Adrenal gland (tissue), 12 donors: ENCODE measurements around the gene NECAB2. TPM values are rescaled to one million over a fixed set of nuclear protein-coding genes. Genes with fewer than 3 reads are reported as not detected.

Experiments
- DNase-seq, 7 donors: peaks; one replicate each; pipeline ENCODE4 v3.0.0-alpha.2; 2019 to 2020
- H3K27ac ChIP-seq, 5 donors: fragments of 200-600 bp; sonication (generic) in 4 of 5; 1 replicate in 3 of 5; 2 replicates in 2 of 5; pipeline versions ENCODE4 v1.5.1 to v1.8.0; 2016 to 2020; ENCODE audit warnings: mild to moderate bottlenecking in 1 of 5
- H3K27me3 ChIP-seq: fragments of 200-600 bp; 2 replicates; pipeline ENCODE4 v1.8.0; 2021
- H3K36me3 ChIP-seq, 2 donors: fragments of 200-600 bp; replicated peaks in 1 of 2; 1 replicate in 1 of 2; 2 replicates in 1 of 2; pipeline versions ENCODE4 v1.5.1 to v1.8.0; 2018 to 2022
- H3K4me1 ChIP-seq, 2 donors: fragments of 200-600 bp; replicated peaks in 1 of 2; 1 replicate in 1 of 2; 2 replicates in 1 of 2; pipeline versions ENCODE4 v1.5.1 to v1.8.0; 2018 to 2021
- H3K4me3 ChIP-seq, 4 donors: fragments of 200-600 bp; sonication (generic) in 3 of 4; one replicate each; pipeline ENCODE4 v1.5.1; 2016 to 2018
- H3K9me3 ChIP-seq, 3 donors: fragments of 200-600 bp; sonication (generic) in 1 of 3; replicated peaks in 1 of 3; 1 replicate in 2 of 3; 2 replicates in 1 of 3; pipeline versions ENCODE4 v1.5.1 to v1.8.0; 2016 to 2021
- POLR2A ChIP-seq, 2 donors: fragments of 450-650 bp; IDR thresholded peaks; one replicate each; pipeline ENCODE4 v1.6.1; 2017; ENCODE audit warnings: antibody characterized with exemption in 2 of 2, mild to moderate bottlenecking in 2 of 2, moderate library complexity in 1 of 2
- WGBS, 4 donors: extraction: QIAGEN DNeasy Blood & Tissue Kit in 2 of 4; methylation state at CpG; one replicate each; pipeline versions ENCODE4 v1.1.5 to v1.1.7; 2013 to 2017; 5-methylcytosine and 5-hydroxymethylcytosine counted together
- intact Hi-C, 2 donors: fragments of 100-400 bp; cut with DNase I; formaldehyde crosslinking; loops; one replicate each; pipeline versions ENCODE4 v1.14.1 to v1.15.0; 2022 to 2023
- polyA plus RNA-seq, 3 donors: library from polyadenylated mRNA; stranded (reverse); fragments of 200-250 nt in 2 of 3; fragments of 350-450 nt in 1 of 3; fragmentation: Illumina TruSeq in 1 of 3; extraction: RNeasy Lipid Tissue Mini Kit (QIAGEN cat#74804) in 1 of 3; gene quantifications; one replicate each; pipeline ENCODE4 v1.2.3, GENCODE V29; 2013 to 2014
- small RNA-seq, 2 donors: library from RNA; depleted of rRNA; stranded (forward); fragments of <200 nt; gene quantifications; one replicate each; pipeline ENCODE3, GENCODE V24; 2016
- total RNA-seq, 9 donors: library from RNA; depleted of rRNA in 4 of 9; stranded (reverse); fragments of >200 nt in 4 of 9; fragments of 120-200 nt in 1 of 9; fragmentation: NEBNext Ultra II Directional in 1 of 9; extraction: Animal tissue kit (Norgen Biotek cat#: 25700) in 1 of 9; gene quantifications; one replicate each; pipeline versions ENCODE4 v1.1.0 to v1.2.4, GENCODE V29; 2013 to 2023
- TF ChIP-seq, protein P1 (sequence below), 6 experiments: fragments of 450-650 bp in 4 of 6; fragments of 200-600 bp in 2 of 6; sonication (generic) in 1 of 6; IDR thresholded peaks; 1 replicate in 5 of 6; 2 replicates in 1 of 6; pipeline versions ENCODE4 v1.5.1 to v1.8.0; 2016 to 2021; ENCODE audit warnings: antibody characterized with exemption in 6 of 6, mild to moderate bottlenecking in 2 of 6, moderate library complexity in 1 of 6
- donor health status: healthy with polysubstance abuse.
- donor health status: Bipolar disorder and iron deficiency.
- donor health status: DM: yes; HTN: yes; CAD: no.
- donor health status: DM: no; HTN: no; CAD: no.
- donor health status: DM: no; HTN: no; CAD: no.
- donor health status: DM: yes; HTN: yes; CAD: no.

Gene NECAB2
- total and polyA plus RNA-seq, 12 donors: 0.14 to 2.1 (median 0.36) TPM; not detected in 3

DNA sequence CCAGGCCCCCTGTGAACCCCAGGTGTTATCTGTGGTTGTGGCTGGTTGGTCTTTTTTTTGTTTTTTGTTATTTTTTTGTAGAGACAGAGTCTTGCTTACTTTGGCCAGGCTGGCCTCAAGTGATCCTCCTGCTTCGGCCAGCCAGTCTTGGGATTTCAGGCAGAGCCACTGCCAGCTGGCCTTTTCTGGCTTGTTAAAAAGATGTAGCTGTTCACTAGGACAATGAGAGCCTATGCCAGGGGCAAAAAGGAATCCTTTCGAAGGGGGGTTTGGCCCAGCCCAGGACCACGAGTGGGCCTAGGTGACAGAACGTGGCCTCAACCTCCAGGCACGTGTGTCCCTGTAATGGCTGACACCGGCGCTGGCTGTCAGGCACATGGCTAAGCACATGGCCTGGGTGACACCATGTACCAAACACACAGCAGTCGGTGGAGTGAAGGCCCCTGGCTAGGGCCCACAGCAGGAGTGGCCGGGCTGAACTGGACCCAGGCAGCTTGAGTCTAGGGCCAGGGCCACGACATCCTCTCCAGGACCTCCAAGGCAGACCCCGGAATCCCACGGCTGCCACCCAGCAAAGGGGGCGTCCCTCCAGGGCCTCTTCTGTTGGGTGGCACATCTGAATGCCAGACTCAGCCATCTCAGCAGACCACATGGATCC lies 81.5 kb downstream of the NECAB2 start:
- WGBS, 4 donors: 67 to 88% (median 85%) methylated on average over 7 to 13 of the region's 13 CpGs
- peaks cover 0 to 27% of the 10 kb centered on the region in 2 donors for H3K36me3 ChIP-seq
- no peak for DNase-seq
- H3K4me3 ChIP-seq: no peak overlapping the region
- no peak overlapping the region for H3K27ac ChIP-seq
- TF ChIP-seq, protein P1, sequence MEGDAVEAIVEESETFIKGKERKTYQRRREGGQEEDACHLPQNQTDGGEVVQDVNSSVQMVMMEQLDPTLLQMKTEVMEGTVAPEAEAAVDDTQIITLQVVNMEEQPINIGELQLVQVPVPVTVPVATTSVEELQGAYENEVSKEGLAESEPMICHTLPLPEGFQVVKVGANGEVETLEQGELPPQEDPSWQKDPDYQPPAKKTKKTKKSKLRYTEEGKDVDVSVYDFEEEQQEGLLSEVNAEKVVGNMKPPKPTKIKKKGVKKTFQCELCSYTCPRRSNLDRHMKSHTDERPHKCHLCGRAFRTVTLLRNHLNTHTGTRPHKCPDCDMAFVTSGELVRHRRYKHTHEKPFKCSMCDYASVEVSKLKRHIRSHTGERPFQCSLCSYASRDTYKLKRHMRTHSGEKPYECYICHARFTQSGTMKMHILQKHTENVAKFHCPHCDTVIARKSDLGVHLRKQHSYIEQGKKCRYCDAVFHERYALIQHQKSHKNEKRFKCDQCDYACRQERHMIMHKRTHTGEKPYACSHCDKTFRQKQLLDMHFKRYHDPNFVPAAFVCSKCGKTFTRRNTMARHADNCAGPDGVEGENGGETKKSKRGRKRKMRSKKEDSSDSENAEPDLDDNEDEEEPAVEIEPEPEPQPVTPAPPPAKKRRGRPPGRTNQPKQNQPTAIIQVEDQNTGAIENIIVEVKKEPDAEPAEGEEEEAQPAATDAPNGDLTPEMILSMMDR (IDR thresholded peaks at IDR 0.05): no peak
- no peak for TF ChIP-seq POLR2A (IDR thresholded peaks at IDR 0.05)
- intact Hi-C loops: loop anchor here (5.0 to 10.0 kb wide), 2 partner anchors 77 to 125 kb away; no protein-coding TSS in a partner anchor
- no peaks in the 10 kb centered on the region for H3K27me3 ChIP-seq
- no peaks in the 10 kb centered on the region for H3K9me3 ChIP-seq
- H3K4me1 ChIP-seq: no peaks in the 10 kb centered on the region

DNA sequence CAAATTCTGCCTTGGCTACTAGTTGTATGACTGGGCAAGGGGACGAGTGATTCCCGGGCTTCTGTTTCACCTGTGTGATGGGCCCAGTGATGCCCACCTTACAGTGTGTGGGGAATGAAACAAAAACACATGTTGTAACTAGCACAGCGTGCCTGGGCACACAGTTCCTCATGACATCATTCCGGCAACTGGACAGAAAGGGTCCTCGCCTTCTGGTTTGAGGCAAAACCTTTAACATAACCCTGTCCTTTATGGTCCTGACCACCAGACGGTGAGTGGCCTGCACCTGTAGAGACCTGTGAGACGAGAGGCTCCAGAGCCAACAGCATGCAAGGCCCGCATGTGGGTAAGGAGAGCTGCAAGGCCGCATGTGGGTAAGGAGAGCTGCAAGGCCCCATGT lies 82.3 kb downstream of the NECAB2 start:
- 90 to 97% (median 93%) methylated on average over 9 of the region's 9 CpGs for WGBS, 4 donors
- H3K9me3 ChIP-seq: no peaks in the 10 kb centered on the region
- no peak for TF ChIP-seq POLR2A (IDR thresholded peaks at IDR 0.05)
- TF ChIP-seq, protein P1 (IDR thresholded peaks at IDR 0.05): no peak
- H3K27me3 ChIP-seq: no peaks in the 10 kb centered on the region
- DNase-seq: no peak
- H3K4me3 ChIP-seq: no peak overlapping the region
- intact Hi-C loops: loop anchor here in 1 of 2 donors (10.0 kb wide), 1 partner anchor 126 kb away; no protein-coding TSS in a partner anchor
- H3K36me3 ChIP-seq: peaks cover 0 to 29% of the 10 kb centered on the region in 2 donors
- H3K4me1 ChIP-seq: peaks cover 6 to 7% of the 10 kb centered on the region in 2 donors
- no peak overlapping the region for H3K27ac ChIP-seq

DNA sequence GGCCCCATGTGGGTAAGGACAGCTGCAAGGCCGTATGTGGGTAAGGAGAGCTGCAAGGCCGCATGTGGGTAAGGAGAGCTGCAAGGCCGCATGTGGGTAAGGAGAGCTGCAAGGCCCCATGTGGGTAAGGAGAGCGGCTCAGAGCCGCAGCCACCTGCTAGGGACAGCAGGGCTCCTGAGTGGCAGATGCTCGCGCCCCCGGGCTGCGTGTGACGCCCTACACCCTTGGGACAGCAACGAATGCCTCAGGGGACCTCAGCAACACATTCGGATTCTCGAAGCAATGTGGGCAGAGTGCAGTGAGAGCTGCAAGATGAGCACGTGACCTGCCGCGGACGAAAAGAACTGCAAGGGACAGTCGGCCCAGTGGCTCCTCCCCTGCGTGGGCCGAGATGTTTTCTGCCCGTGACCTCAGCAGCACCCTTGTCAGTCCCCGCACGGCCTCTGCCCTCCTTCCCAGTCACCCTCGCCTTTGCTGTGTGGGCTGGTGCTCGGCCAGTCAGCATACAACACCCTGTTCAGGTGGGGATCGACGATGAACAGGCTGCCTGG lies 84.1 kb downstream of the NECAB2 start:
- H3K27ac ChIP-seq: no peak overlapping the region
- H3K9me3 ChIP-seq: no peaks in the 10 kb centered on the region
- TF ChIP-seq, protein P1 (IDR thresholded peaks at IDR 0.05): no peak
- TF ChIP-seq POLR2A (IDR thresholded peaks at IDR 0.05): no peak
- no peak overlapping the region for H3K4me3 ChIP-seq
- H3K27me3 ChIP-seq: no peaks in the 10 kb centered on the region
- peaks cover 15% of the 10 kb centered on the region in 2 donors for H3K4me1 ChIP-seq
- no peak for DNase-seq
- H3K36me3 ChIP-seq: peaks cover 0 to 45% of the 10 kb centered on the region in 2 donors
- WGBS, 4 donors: 84 to 91% (median 88%) methylated on average over 19 to 27 of the region's 27 CpGs
- intact Hi-C loops: loop anchor here in 1 of 2 donors (10.0 kb wide), 1 partner anchor 127 kb away; no protein-coding TSS in a partner anchor

Small RNA genes lying within 50 kb of the gene (small RNA-seq; reads per million reads assigned to genes)
- gene RNA5SP432: 0 reads per million in 2 donors

Other genes starting within 250 kb of the NECAB2 start
- gene HSBP1, start 160.3 kb upstream of the NECAB2 start, total RNA-seq: 100 to 1,000 TPM in 5 of 9 donors, 10 to 100 TPM in 4; 11.0 to 214 (median 145) TPM
- gene HSBP1, start 160.3 kb upstream of the NECAB2 start, polyA plus RNA-seq: 100 to 1,000 TPM in 1 of 3 donors, 10 to 100 TPM in 2; 37.7 to 204 (median 79.4) TPM
- gene MLYCD, start 69.1 kb upstream of the NECAB2 start, total RNA-seq: 10 to 100 TPM in 6 of 9 donors, 1 to 10 TPM in 3; 6.2 to 16.6 (median 11.2) TPM
- gene MLYCD, start 69.1 kb upstream of the NECAB2 start, polyA plus RNA-seq: 1 to 10 TPM; 3.9 to 5.4 (median 4.2) TPM
- 10 to 100 TPM; 16.1 to 64.9 (median 19.6) TPM for gene OSGIN1, start 15.0 kb upstream of the NECAB2 start, total RNA-seq
- 10 to 100 TPM; 16.9 to 39.7 (median 18.5) TPM for gene OSGIN1, start 15.0 kb upstream of the NECAB2 start, polyA plus RNA-seq
- gene SLC38A8, start 74.6 kb downstream of the NECAB2 start, total RNA-seq: 1 to 10 TPM in 2 of 9 donors, under 1 TPM in 2, not detected in 5; 0.55 to 1.3 (median 0.88) TPM
- gene SLC38A8, start 74.6 kb downstream of the NECAB2 start, polyA plus RNA-seq: under 1 TPM in 2 of 3 donors, not detected in 1; 0.07 to 0.31 TPM
- gene MBTPS1, start 148.7 kb downstream of the NECAB2 start, total RNA-seq: 100 to 1,000 TPM in 2 of 9 donors, 10 to 100 TPM in 7; 69.0 to 132 (median 87.7) TPM
- 10 to 100 TPM; 61.5 to 71.5 (median 65.3) TPM for gene MBTPS1, start 148.7 kb downstream of the NECAB2 start, polyA plus RNA-seq
- gene HSDL1, start 176.9 kb downstream of the NECAB2 start, total RNA-seq: 100 to 1,000 TPM in 1 of 9 donors, 10 to 100 TPM in 8; 19.0 to 122 (median 34.1) TPM
- gene HSDL1, start 176.9 kb downstream of the NECAB2 start, polyA plus RNA-seq: 10 to 100 TPM; 18.8 to 33.5 (median 28.6) TPM
- gene DNAAF1, start 177.1 kb downstream of the NECAB2 start, total RNA-seq: 10 to 100 TPM in 1 of 9 donors, 1 to 10 TPM in 6, under 1 TPM in 2; 0.67 to 12.0 (median 2.3) TPM
- 10 to 100 TPM in 2 of 3 donors, 1 to 10 TPM in 1; 5.3 to 17.9 (median 10.4) TPM for gene DNAAF1, start 177.1 kb downstream of the NECAB2 start, polyA plus RNA-seq
- gene TAF1C, start 218.8 kb downstream of the NECAB2 start, total RNA-seq: 10 to 100 TPM; 18.9 to 66.7 (median 38.0) TPM
- 100 to 1,000 TPM in 1 of 3 donors, 10 to 100 TPM in 1, 1 to 10 TPM in 1; 6.4 to 205 (median 75.1) TPM for gene TAF1C, start 218.8 kb downstream of the NECAB2 start, polyA plus RNA-seq
- gene ADAD2, start 222.9 kb downstream of the NECAB2 start, total RNA-seq: 1 to 10 TPM in 1 of 9 donors, under 1 TPM in 6, not detected in 2; 0.12 to 1.2 (median 0.55) TPM
- 10 to 100 TPM in 1 of 3 donors, 1 to 10 TPM in 1, not detected in 1; 2.3 to 11.6 TPM for gene ADAD2, start 222.9 kb downstream of the NECAB2 start, polyA plus RNA-seq